OCI-LY1 (cell line): Measurements from ENCODE around the gene NECAB2.
"Not testable (repeated sequence)": the region's sequence is repeated elsewhere in the genome, so short reads cannot be mapped to it uniquely, and the experiment has no call there.

Experiments used
- H2AFZ ChIP-seq: fragments of 200-600 bp; sonication (generic), shearing (Covaris generic); 2 replicates; pipeline ENCODE4 v1.6.0; 2014; ENCODE audit warnings: antibody characterized with exemption, mild to moderate bottlenecking, low read length
- H3F3A ChIP-seq: fragments of 200-600 bp; sonication (generic), shearing (Covaris generic); 2 replicates; pipeline ENCODE4 v1.6.0; 2014; ENCODE audit warnings: mild to moderate bottlenecking, antibody characterized with exemption, low read length, moderate library complexity; ENCODE audit not compliant: insufficient read depth
- H3K27ac ChIP-seq: fragments of 200-600 bp; sonication (generic); 2 replicates; pipeline ENCODE4 v1.5.1; 2014; ENCODE audit warnings: low read length, mixed run types, mild to moderate bottlenecking, low read depth; ENCODE audit not compliant: poor library complexity, severe bottlenecking
- H3K27me3 ChIP-seq: fragments of 200-600 bp; sonication (generic); 2 replicates; pipeline ENCODE4 v1.6.0; 2014; ENCODE audit warnings: antibody characterized with exemption, mild to moderate bottlenecking, low read length, moderate library complexity; ENCODE audit not compliant: insufficient read depth
- H3K36me3 ChIP-seq: fragments of 200-600 bp; sonication (generic); 2 replicates; pipeline ENCODE4 v1.6.1; 2014; ENCODE audit warnings: mild to moderate bottlenecking, antibody characterized with exemption, low read length, moderate library complexity, mixed read lengths; ENCODE audit not compliant: insufficient read depth
- H3K4me1 ChIP-seq: fragments of 200-600 bp; sonication (generic); 2 replicates; pipeline ENCODE4 v1.5.1; 2014; ENCODE audit warnings: mild to moderate bottlenecking, low read length, moderate library complexity; ENCODE audit not compliant: insufficient read depth, severe bottlenecking
- H3K4me2 ChIP-seq: fragments of 200-600 bp; sonication (generic), shearing (Covaris generic); 2 replicates; pipeline ENCODE4 v1.6.1; 2014; ENCODE audit warnings: low read length
- H3K4me3 ChIP-seq: fragments of 200-600 bp; sonication (generic); 2 replicates; pipeline ENCODE4 v1.5.1; 2014; ENCODE audit warnings: low read length, low read depth, mild to moderate bottlenecking, mixed read lengths; ENCODE audit not compliant: poor library complexity, severe bottlenecking
- H3K79me2 ChIP-seq: fragments of 200-600 bp; shearing (Covaris generic); 2 replicates; pipeline ENCODE4 v1.6.1; 2016; ENCODE audit warnings: mixed run types, low read length, mixed read lengths; ENCODE audit not compliant: insufficient read depth
- H3K9ac ChIP-seq: fragments of 200-600 bp; sonication (generic), shearing (Covaris generic); 2 replicates; pipeline ENCODE4 v1.6.1; 2014; ENCODE audit warnings: mild to moderate bottlenecking, low read length, mixed read lengths
- H3K9me2 ChIP-seq: fragments of 200-600 bp; sonication (generic), shearing (Covaris generic); 2 replicates; pipeline ENCODE4 v1.6.1; 2014; ENCODE audit warnings: low read depth, mild to moderate bottlenecking, low read length, mixed read lengths
- H3K9me3 ChIP-seq: fragments of 200-600 bp; shearing (Covaris generic); 2 replicates; pipeline ENCODE4 v1.6.1; 2014; ENCODE audit warnings: low read length, mixed read lengths
- H4K20me1 ChIP-seq: fragments of 200-600 bp; sonication (generic), shearing (Covaris generic); 2 replicates; pipeline ENCODE4 v1.6.0; 2016; ENCODE audit warnings: mild to moderate bottlenecking, low read length; ENCODE audit not compliant: insufficient read depth
- EZH2 ChIP-seq: fragments of 200-600 bp; sonication (generic), shearing (Covaris generic); IDR thresholded peaks from 2 replicates; pipeline ENCODE4 v1.8.0; 2017; ENCODE audit warnings: borderline replicate concordance, mixed run types, mild to moderate bottlenecking, antibody characterized with exemption, low read length, moderate library complexity, mixed read lengths
- TF ChIP-seq, protein P1 (sequence below): fragments of 200-600 bp; sonication (generic), shearing (Covaris generic); IDR thresholded peaks from 2 replicates; pipeline ENCODE4 v1.5.1; 2017; ENCODE audit warnings: mild to moderate bottlenecking, antibody characterized with exemption, low read length, moderate library complexity, mixed read lengths

The NECAB2 gene

DNA sequence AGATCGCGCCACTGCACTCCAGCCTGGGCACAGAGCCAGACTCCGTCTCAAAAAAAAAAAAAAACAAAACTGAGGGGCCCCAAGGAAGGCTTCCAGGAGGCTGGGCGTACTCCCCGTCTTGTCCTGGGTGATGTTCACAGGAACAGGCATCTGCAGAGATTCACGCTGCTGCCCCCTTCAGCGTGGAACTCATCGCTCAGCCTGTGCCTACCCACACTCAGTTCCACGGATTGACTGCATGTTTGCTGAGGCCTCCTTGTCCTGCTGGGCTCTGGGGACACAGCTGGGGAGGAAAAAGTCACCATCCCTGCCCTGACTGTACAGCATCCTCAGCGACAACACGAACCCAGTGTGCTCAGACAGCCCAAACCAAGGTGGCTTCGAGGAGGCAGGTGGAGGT, 27.9 kb upstream of the NECAB2 start:
- Histone ChIP-seq H3K9ac (no peak overlapping the region), H3K4me2 (no peak overlapping the region), H3K9me2 (no peaks in the 10 kb centered on the region), H3K27ac (no peak overlapping the region), H3K36me3 (no peaks in the 10 kb centered on the region), H3K4me3 (no peak overlapping the region), H3K4me1 (no peaks in the 10 kb centered on the region), H3F3A (no peaks in the 10 kb centered on the region), H2AFZ (no peak overlapping the region), H3K9me3 (no peaks in the 10 kb centered on the region), H4K20me1 (no peaks in the 10 kb centered on the region), H3K79me2 (no peaks in the 10 kb centered on the region), H3K27me3 (no peaks in the 10 kb centered on the region)
- TF ChIP-seq, protein P1, sequence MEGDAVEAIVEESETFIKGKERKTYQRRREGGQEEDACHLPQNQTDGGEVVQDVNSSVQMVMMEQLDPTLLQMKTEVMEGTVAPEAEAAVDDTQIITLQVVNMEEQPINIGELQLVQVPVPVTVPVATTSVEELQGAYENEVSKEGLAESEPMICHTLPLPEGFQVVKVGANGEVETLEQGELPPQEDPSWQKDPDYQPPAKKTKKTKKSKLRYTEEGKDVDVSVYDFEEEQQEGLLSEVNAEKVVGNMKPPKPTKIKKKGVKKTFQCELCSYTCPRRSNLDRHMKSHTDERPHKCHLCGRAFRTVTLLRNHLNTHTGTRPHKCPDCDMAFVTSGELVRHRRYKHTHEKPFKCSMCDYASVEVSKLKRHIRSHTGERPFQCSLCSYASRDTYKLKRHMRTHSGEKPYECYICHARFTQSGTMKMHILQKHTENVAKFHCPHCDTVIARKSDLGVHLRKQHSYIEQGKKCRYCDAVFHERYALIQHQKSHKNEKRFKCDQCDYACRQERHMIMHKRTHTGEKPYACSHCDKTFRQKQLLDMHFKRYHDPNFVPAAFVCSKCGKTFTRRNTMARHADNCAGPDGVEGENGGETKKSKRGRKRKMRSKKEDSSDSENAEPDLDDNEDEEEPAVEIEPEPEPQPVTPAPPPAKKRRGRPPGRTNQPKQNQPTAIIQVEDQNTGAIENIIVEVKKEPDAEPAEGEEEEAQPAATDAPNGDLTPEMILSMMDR = no peak
- no peak for TF ChIP-seq EZH2

DNA sequence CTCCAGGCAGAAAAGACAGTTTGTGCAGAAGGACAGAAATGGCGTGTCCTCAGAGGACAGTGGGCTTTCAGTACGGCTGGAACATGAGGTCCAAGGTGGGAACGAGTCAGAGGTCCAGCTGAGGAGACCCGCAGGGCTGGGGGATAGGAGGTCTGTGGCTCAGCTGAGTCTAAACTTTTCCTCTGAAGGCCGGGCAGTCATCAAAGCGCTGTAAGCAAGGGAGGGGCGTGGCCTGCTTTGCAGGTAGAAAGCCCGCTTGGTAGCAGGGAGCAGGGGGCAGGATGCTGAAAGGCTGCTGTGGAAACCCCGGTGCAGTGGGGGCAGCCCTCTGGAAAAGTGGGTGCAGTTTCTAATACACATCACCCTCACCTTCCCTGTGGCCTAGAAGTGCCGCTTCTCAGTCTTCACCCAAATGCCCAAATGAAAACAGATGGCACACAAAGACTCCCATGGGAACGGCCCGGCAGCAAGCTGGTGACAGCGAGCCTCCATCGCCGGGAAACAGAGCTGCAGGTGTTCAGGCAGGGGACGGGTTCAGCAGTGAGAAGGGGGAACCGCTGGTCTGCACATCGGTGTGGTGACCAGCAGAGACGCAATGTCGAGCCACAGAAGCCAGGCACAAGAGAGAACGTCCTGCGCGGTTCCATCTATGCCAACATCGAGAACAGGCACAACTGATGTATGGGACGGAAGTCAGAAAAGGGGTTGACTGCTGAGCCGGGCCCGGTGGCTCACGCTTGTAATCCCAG, 27.2 kb upstream of the NECAB2 start:
- H3K4me1 ChIP-seq = no peaks in the 10 kb centered on the region
- no peak overlapping the region for H3K9ac ChIP-seq
- H3K27ac ChIP-seq = no peak overlapping the region
- H4K20me1 ChIP-seq = no peaks in the 10 kb centered on the region
- no peaks in the 10 kb centered on the region for H3F3A ChIP-seq
- H3K4me3 ChIP-seq = no peak overlapping the region
- no peak overlapping the region for H3K4me2 ChIP-seq
- H2AFZ ChIP-seq = no peak overlapping the region
- TF ChIP-seq, protein P1 = no peak
- no peak for TF ChIP-seq EZH2
- H3K79me2 ChIP-seq = no peaks in the 10 kb centered on the region
- H3K9me3 ChIP-seq = no peaks in the 10 kb centered on the region
- H3K27me3 ChIP-seq = no peaks in the 10 kb centered on the region
- no peaks in the 10 kb centered on the region for H3K36me3 ChIP-seq
- no peaks in the 10 kb centered on the region for H3K9me2 ChIP-seq

DNA sequence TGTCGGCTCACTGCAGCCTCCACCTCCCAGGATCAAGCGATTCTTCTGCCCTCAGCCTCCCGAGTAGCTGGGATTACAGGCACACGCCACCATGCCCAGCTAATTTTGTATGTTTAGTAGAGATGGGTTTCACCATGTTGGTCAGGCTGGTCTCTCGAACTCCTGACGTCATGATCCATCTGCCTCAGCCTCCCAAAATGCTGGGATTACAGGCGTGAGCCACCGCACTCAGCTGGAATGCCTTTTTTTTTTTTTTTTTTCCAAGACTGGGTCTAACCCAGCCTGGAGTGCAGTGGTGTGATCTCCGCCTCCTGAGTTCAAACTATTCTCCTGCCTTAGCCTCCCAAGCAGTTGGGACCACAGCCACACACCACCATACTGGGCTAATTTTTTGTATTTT, 26.5 kb upstream of the NECAB2 start:
- H3K9ac ChIP-seq, H3F3A ChIP-seq, H2AFZ ChIP-seq, H4K20me1 ChIP-seq, H3K36me3 ChIP-seq, H3K9me2 ChIP-seq, H3K4me3 ChIP-seq, H3K27me3 ChIP-seq, H3K27ac ChIP-seq, H3K4me2 ChIP-seq, H3K9me3 ChIP-seq, H3K4me1 ChIP-seq, H3K79me2 ChIP-seq: not testable (repeated sequence)

DNA sequence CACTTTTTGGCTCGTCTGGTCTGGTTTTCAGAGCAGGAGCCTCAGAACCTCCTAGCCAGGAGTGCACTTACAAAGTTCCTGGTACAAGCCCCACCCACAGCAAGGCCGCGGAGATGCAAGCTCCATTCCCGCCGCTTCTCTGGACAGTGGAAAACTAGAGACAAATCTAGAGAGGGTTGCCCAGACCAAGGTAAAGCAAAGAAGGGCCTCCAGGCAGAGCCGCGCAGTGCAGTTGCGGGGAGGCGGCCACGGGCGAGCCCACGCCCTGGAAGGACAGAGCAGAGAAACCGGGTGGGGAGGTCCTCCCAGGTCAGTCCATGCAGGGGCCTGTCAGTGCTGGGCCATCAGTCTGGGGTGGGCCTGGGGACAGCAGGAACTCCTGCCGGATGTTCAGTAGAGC, 26.0 kb upstream of the NECAB2 start:
- Histone ChIP-seq H3F3A (no peaks in the 10 kb centered on the region), H3K9ac (no peak overlapping the region), H2AFZ (no peak overlapping the region), H3K79me2 (no peaks in the 10 kb centered on the region), H4K20me1 (no peaks in the 10 kb centered on the region), H3K4me3 (no peak overlapping the region), H3K4me2 (no peak overlapping the region), H3K9me2 (no peaks in the 10 kb centered on the region), H3K4me1 (no peaks in the 10 kb centered on the region), H3K27me3 (no peaks in the 10 kb centered on the region), H3K9me3 (no peaks in the 10 kb centered on the region), H3K27ac (no peak overlapping the region), H3K36me3 (no peaks in the 10 kb centered on the region)
- no peak for TF ChIP-seq EZH2
- TF ChIP-seq, protein P1 = no peak
